Activated CD4-positive, alpha-beta memory T cell treated with anti-CD3 and anti-CD28 coated beads, Interleukin-2, amount 10 ng/mL, durations not matched to agents 7 days and 5 days (primary cell): Measurements from ENCODE around the gene CCDC85B. TPM values are rescaled to one million over a fixed set of nuclear protein-coding genes. Genes with fewer than 3 reads are reported as not detected.

Experiments used
- CTCF ChIA-PET: fragments of 350-600 bp; sonication (Branson Sonifier 250); formaldehyde crosslinking; loops from one replicate; lab custom pipeline; 2021; ENCODE audit warnings: antibody characterized with exemption, inconsistent platforms; lab: Charles Lee
- POLR2A ChIA-PET: fragments of 350-600 bp; sonication (Branson Sonifier 250); formaldehyde crosslinking; loops from one replicate; lab custom pipeline; 2021; ENCODE audit warnings: antibody characterized with exemption; lab: Charles Lee
- DNase-seq: peaks from one replicate; pipeline ENCODE4 v3.0.0-alpha.2; 2020
- H3K27ac Mint-ChIP-seq: one replicate; pipeline ENCODE4 v1.8.0; 2021; ENCODE audit warnings: mild to moderate bottlenecking, mixed read lengths
- H3K27me3 Mint-ChIP-seq: one replicate; pipeline ENCODE4 v1.8.0; 2021; ENCODE audit warnings: mixed read lengths
- H3K36me3 Mint-ChIP-seq: one replicate; pipeline ENCODE4 v1.8.0; 2021; ENCODE audit warnings: low read depth, mixed read lengths
- H3K4me1 Mint-ChIP-seq: one replicate; pipeline ENCODE4 v1.8.0; 2021; ENCODE audit warnings: mixed read lengths
- H3K4me3 Mint-ChIP-seq: one replicate; pipeline ENCODE4 v1.8.0; 2021; ENCODE audit warnings: mild to moderate bottlenecking, mixed read lengths
- H3K9me3 Mint-ChIP-seq: one replicate; pipeline ENCODE4 v1.8.0; 2021; ENCODE audit warnings: mixed read lengths
- total RNA-seq, 2 experiments: library from RNA; stranded (reverse); gene quantifications; one replicate each; pipeline ENCODE4 v1.2.3, GENCODE V29; 2021

Gene CCDC85B
- total RNA-seq, 2 experiments from 2014 or later = 53.2 to 55.8 TPM

GRCh38 chr11:65858681-65859087, 31.8 kb upstream of the CCDC85B start:
- no peak for DNase-seq
- Mint-ChIP-seq H3K4me3 (peak overlapping the region; percentile 84), H3K9me3 (no peaks in the 10 kb centered on the region), H3K36me3 (peaks cover 64% of the 10 kb centered on the region), H3K4me1 (peaks cover 66% of the 10 kb centered on the region), H3K27me3 (no peaks in the 10 kb centered on the region), H3K27ac (peak overlapping the region; percentile 97)
- ChIA-PET POLR2A (interaction anchor here (0.6 to 8.9 kb wide), 29 partner anchors 8 to 983 kb away, joined by 3 to 284 read pairs (median 12); partner anchors contain the start of genes AP5B1, BANF1, C11orf68 and CCDC85B), CTCF (interaction anchor here (1.2 to 8.7 kb wide), 11 partner anchors 12 to 243 kb away, joined by 4 to 251 read pairs (median 12); partner anchors contain the start of genes AP5B1, CCDC85B, CTSW and FIBP)

GRCh38 chr11:65859095-65859811, 31.2 kb upstream of the CCDC85B start:
- ChIA-PET POLR2A (interaction anchor here (0.6 to 8.9 kb wide), 37 partner anchors 9 to 1115 kb away, joined by 3 to 284 read pairs (median 6); partner anchors contain the start of genes AP5B1, BANF1, C11orf68 and CCDC85B), CTCF (interaction anchor here (0.6 to 8.7 kb wide), 39 partner anchors 8 to 360 kb away, joined by 3 to 251 read pairs (median 6); partner anchors contain the start of genes AP5B1, BANF1, C11orf68 and CCDC85B)
- DNase-seq = peak; percentile 99
- no peaks in the 10 kb centered on the region for H3K9me3 Mint-ChIP-seq
- peak overlapping the region; percentile 84 for H3K4me3 Mint-ChIP-seq
- H3K27me3 Mint-ChIP-seq = no peaks in the 10 kb centered on the region
- peak overlapping the region; percentile 97 for H3K27ac Mint-ChIP-seq
- H3K4me1 Mint-ChIP-seq = peaks cover 62% of the 10 kb centered on the region
- H3K36me3 Mint-ChIP-seq = peaks cover 63% of the 10 kb centered on the region

GRCh38 chr11:65859812-65860277, 30.6 kb upstream of the CCDC85B start:
- H3K36me3 Mint-ChIP-seq = peaks cover 61% of the 10 kb centered on the region
- H3K9me3 Mint-ChIP-seq = no peaks in the 10 kb centered on the region
- ChIA-PET CTCF (interaction anchor here (0.6 to 8.7 kb wide), 43 partner anchors 8 to 360 kb away, joined by 3 to 251 read pairs (median 5); partner anchors contain the start of genes AP5B1, BANF1, C11orf68 and CCDC85B), POLR2A (interaction anchor here (0.6 to 8.9 kb wide), 37 partner anchors 10 to 1115 kb away, joined by 3 to 284 read pairs (median 6); partner anchors contain the start of genes AP5B1, BANF1, C11orf68 and CCDC85B)
- peak overlapping the region; percentile 97 for H3K27ac Mint-ChIP-seq
- H3K4me3 Mint-ChIP-seq = peak overlapping the region; percentile 84
- peaks cover 56% of the 10 kb centered on the region for H3K4me1 Mint-ChIP-seq
- H3K27me3 Mint-ChIP-seq = no peaks in the 10 kb centered on the region
- no peak for DNase-seq

- POLR2A ChIA-PET = interaction anchor here (0.6 to 8.9 kb wide), 40 partner anchors 10 to 1116 kb away, joined by 3 to 284 read pairs (median 6); partner anchors contain the start of genes AP5B1, BANF1, C11orf68 and CCDC85B
- Mint-ChIP-seq H3K36me3 (peaks cover 60% of the 10 kb centered on the region), H3K27me3 (no peaks in the 10 kb centered on the region), H3K9me3 (no peaks in the 10 kb centered on the region), H3K4me1 (peaks cover 52% of the 10 kb centered on the region), H3K27ac (peak within 1 kb of the TSS; percentile 97), H3K4me3 (peak within 1 kb of the TSS; percentile 84)
- CTCF ChIA-PET = interaction anchor here (0.6 to 8.7 kb wide), 41 partner anchors 9 to 361 kb away, joined by 3 to 251 read pairs (median 5); partner anchors contain the start of genes AP5B1, BANF1, C11orf68 and CCDC85B
- DNase-seq = peak; percentile 97
Observed at GRCh38 chr11:65860278-65861164, 30.0 kb upstream of the CCDC85B start, which contains the start of gene MUS81. Gene MUS81, plus strand, starts transcription at chr11:65860433. Its CDS starts 321 bp downstream, at chr11:65860754.

- Mint-ChIP-seq H3K4me1 (peaks cover 46% of the 10 kb centered on the region), H3K4me3 (peak overlapping the region; percentile 84), H3K36me3 (peaks cover 58% of the 10 kb centered on the region), H3K9me3 (no peaks in the 10 kb centered on the region), H3K27ac (peak overlapping the region; percentile 97), H3K27me3 (no peaks in the 10 kb centered on the region)
- no peak for DNase-seq
- ChIA-PET POLR2A (interaction anchor here (0.6 to 8.9 kb wide), 18 partner anchors 9 to 246 kb away, joined by 3 to 284 read pairs (median 10); partner anchors contain the start of genes AP5B1, BANF1, CCDC85B and CTSW), CTCF (interaction anchor here (0.7 to 8.7 kb wide), 9 partner anchors 9 to 149 kb away, joined by 3 to 251 read pairs (median 14); partner anchors contain the start of genes CCDC85B, CTSW, FIBP and FOSL1)
Observed at GRCh38 chr11:65861165-65861505, 29.3 kb upstream of the CCDC85B start.

GRCh38 chr11:65861533-65862183, 28.8 kb upstream of the CCDC85B start:
- peak overlapping the region; percentile 84 for H3K4me3 Mint-ChIP-seq
- CTCF ChIA-PET = interaction anchor here (0.7 to 8.7 kb wide), 5 partner anchors 9 to 150 kb away, joined by 3 to 251 read pairs (median 20); partner anchors contain the start of genes CCDC85B, FIBP and KAT5
- POLR2A ChIA-PET = interaction anchor here (0.8 to 8.9 kb wide), 14 partner anchors 9 to 247 kb away, joined by 3 to 284 read pairs (median 13); partner anchors contain the start of genes BANF1, CCDC85B, CTSW and EFEMP2
- no peaks in the 10 kb centered on the region for H3K27me3 Mint-ChIP-seq
- H3K9me3 Mint-ChIP-seq = no peaks in the 10 kb centered on the region
- H3K4me1 Mint-ChIP-seq = peaks cover 41% of the 10 kb centered on the region
- H3K36me3 Mint-ChIP-seq = peaks cover 55% of the 10 kb centered on the region
- H3K27ac Mint-ChIP-seq = peak overlapping the region; percentile 97
- DNase-seq = peak; percentile 14

GRCh38 chr11:65862191-65862735, 28.2 kb upstream of the CCDC85B start:
- Mint-ChIP-seq H3K27ac (peak overlapping the region; percentile 4), H3K4me3 (peak overlapping the region; percentile 84), H3K36me3 (peaks cover 56% of the 10 kb centered on the region), H3K4me1 (peaks cover 40% of the 10 kb centered on the region), H3K9me3 (no peaks in the 10 kb centered on the region), H3K27me3 (no peaks in the 10 kb centered on the region)
- no peak for DNase-seq
- POLR2A ChIA-PET = interaction anchor here (2.1 to 8.9 kb wide), 3 partner anchors 11 to 27 kb away, joined by 7 to 284 read pairs (median 38); partner anchors contain the start of genes CCDC85B and FIBP
- CTCF ChIA-PET = interaction anchor here (8.7 kb wide), 1 partner anchor 25 kb away, joined by 251 read pairs; the partner anchor contains the start of genes CCDC85B and FIBP

- H3K9me3 Mint-ChIP-seq = no peaks in the 10 kb centered on the region
- peaks cover 39% of the 10 kb centered on the region for H3K4me1 Mint-ChIP-seq
- H3K27me3 Mint-ChIP-seq = no peaks in the 10 kb centered on the region
- ChIA-PET CTCF (interaction anchor here (8.7 kb wide), 1 partner anchor 25 kb away, joined by 251 read pairs; the partner anchor contains the start of genes CCDC85B and FIBP), POLR2A (interaction anchor here (1.0 to 8.9 kb wide), 3 partner anchors 9 to 26 kb away, joined by 5 to 284 read pairs (median 7); partner anchors contain the start of genes CCDC85B and FIBP)
- peak overlapping the region; percentile 40 for H3K4me3 Mint-ChIP-seq
- H3K27ac Mint-ChIP-seq = peak overlapping the region; percentile 4
- DNase-seq = no peak
- peaks cover 58% of the 10 kb centered on the region for H3K36me3 Mint-ChIP-seq
Observed at GRCh38 chr11:65862941-65863888, 27.3 kb upstream of the CCDC85B start.

- peaks cover 36% of the 10 kb centered on the region for H3K4me1 Mint-ChIP-seq
- H3K27me3 Mint-ChIP-seq = no peaks in the 10 kb centered on the region
- no peaks in the 10 kb centered on the region for H3K9me3 Mint-ChIP-seq
- CTCF ChIA-PET = interaction anchor here (8.7 kb wide), 1 partner anchor 24 kb away, joined by 251 read pairs; the partner anchor contains the start of genes CCDC85B and FIBP
- peaks cover 58% of the 10 kb centered on the region for H3K36me3 Mint-ChIP-seq
- POLR2A ChIA-PET = interaction anchor here (1.0 to 2.1 kb wide), 2 partner anchors 8 to 9 kb away, joined by 5 to 7 read pairs; no protein-coding TSS in a partner anchor
- no peak for DNase-seq
- no peak overlapping the region for H3K27ac Mint-ChIP-seq
- H3K4me3 Mint-ChIP-seq = no peak overlapping the region
Observed at GRCh38 chr11:65863889-65864705, 26.4 kb upstream of the CCDC85B start.
